Peyer's patch (tissue), 4 donors: ENCODE data around the gene CLDN5.

ENCODE experiments used
- CTCF ChIP-seq, 6 experiments: fragments of 450-650 bp in 4 of 6; fragments of 200-600 bp in 2 of 6; sonication (generic) in 1 of 6; IDR thresholded peaks; one replicate each; pipeline ENCODE4 v1.5.1; 2017 to 2019; ENCODE audit warnings: antibody characterized with exemption in 6 of 6, mild to moderate bottlenecking in 3 of 6, moderate library complexity in 1 of 6
- POLR2A ChIP-seq, 2 donors: fragments of 450-650 bp; IDR thresholded peaks; one replicate each; pipeline ENCODE4 v1.5.1; 2017; ENCODE audit warnings: antibody characterized with exemption in 2 of 2, mild to moderate bottlenecking in 2 of 2, moderate library complexity in 2 of 2

GRCh38 chr22:19499880-19500242 lies 24.3 kb downstream of the CLDN5 start:
- TF ChIP-seq CTCF (IDR thresholded peaks at IDR 0.05) (no peak), POLR2A (IDR thresholded peaks at IDR 0.05) (no peak)
